CD4-positive, alpha-beta T cell treated with Interleukin-15 for 1 hour (primary cell): ENCODE measurements around the gene MACROD1.
"Not testable (repeated sequence)": the region's sequence is repeated elsewhere in the genome, so short reads cannot be mapped to it uniquely, and the experiment has no call there.

Experiments used
- DNase-seq: peaks from one replicate; pipeline ENCODE4 v3.0.0-alpha.2; 2020

Gene MACROD1

GRCh38 chr11:64051297-64051696 is 114.6 kb downstream of the MACROD1 start:
- DNase-seq, result no peak

GRCh38 chr11:64049509-64049908 is 116.4 kb downstream of the MACROD1 start:
- no peak for DNase-seq

GRCh38 chr11:64048042-64048854 is 117.7 kb downstream of the MACROD1 start:
- DNase-seq, result no peak

GRCh38 chr11:64047373-64047772 is 118.5 kb downstream of the MACROD1 start:
- DNase-seq, result not testable (repeated sequence)

GRCh38 chr11:64045700-64046099 is 120.2 kb downstream of the MACROD1 start:
- no peak for DNase-seq

- DNase-seq, result no peak
Observed at GRCh38 chr11:64044730-64045393, 121.1 kb downstream of the MACROD1 start.

- no peak for DNase-seq
Observed at GRCh38 chr11:64043545-64043944, 122.4 kb downstream of the MACROD1 start.

GRCh38 chr11:64042301-64042700 is 123.6 kb downstream of the MACROD1 start:
- no peak for DNase-seq

- no peak for DNase-seq
Observed at GRCh38 chr11:64041846-64042245, 124.1 kb downstream of the MACROD1 start.

- no peak for DNase-seq
Observed at GRCh38 chr11:64040684-64041322, 125.1 kb downstream of the MACROD1 start.

GRCh38 chr11:64039012-64039665 is 126.8 kb downstream of the MACROD1 start:
- DNase-seq, result no peak

- no peak for DNase-seq
Observed at GRCh38 chr11:64038500-64038899, 127.4 kb downstream of the MACROD1 start.

GRCh38 chr11:64037027-64037634 is 128.8 kb downstream of the MACROD1 start:
- DNase-seq, result no peak

GRCh38 chr11:64036087-64037026 is 129.6 kb downstream of the MACROD1 start:
- DNase-seq, result no peak

- DNase-seq, result no peak
Observed at GRCh38 chr11:64035576-64035975, 130.3 kb downstream of the MACROD1 start, which contains the start of gene FLRT1. Gene FLRT1 (plus strand): TSS chr11:64035931. CDS start chr11:64116268, 80,337 bp downstream.

GRCh38 chr11:64035081-64035524 is 130.8 kb downstream of the MACROD1 start:
- DNase-seq, result no peak

GRCh38 chr11:64034411-64034811 is 131.5 kb downstream of the MACROD1 start:
- no peak for DNase-seq

GRCh38 chr11:64032050-64032449 is 133.9 kb downstream of the MACROD1 start:
- no peak for DNase-seq

- no peak for DNase-seq
Observed at GRCh38 chr11:64031001-64031400, 134.9 kb downstream of the MACROD1 start.

GRCh38 chr11:64029773-64030172 is 136.1 kb downstream of the MACROD1 start:
- DNase-seq, result no peak

- no peak for DNase-seq
Observed at GRCh38 chr11:64028398-64029115, 137.4 kb downstream of the MACROD1 start.
